ENCODE results near the gene SNRPB2.

GRCh38 chr20:16775961-16776360 lies 46.1 kb downstream of the SNRPB2 start:
- no peak for TF ChIP-seq CTCF (IDR thresholded peaks at IDR 0.05)
- TF ChIP-seq POLR2A (IDR thresholded peaks at IDR 0.05) = no peak
- TF ChIP-seq POLR2AphosphoS5 (IDR thresholded peaks at IDR 0.05) = no peak

Measured in gastroesophageal sphincter (tissue), 3 donors.